Stimulated activated naive CD8-positive, alpha-beta T cell treated with anti-CD3 and anti-CD28 coated beads, Interleukin-15, amount 100 ng/mL, for 72 hours (primary cell): ENCODE data around the gene OSGIN1.
"Not testable (repeated sequence)": the region's sequence is repeated elsewhere in the genome, so short reads cannot be mapped to it uniquely, and the experiment has no call there.

ENCODE experiments used
- ATAC-seq: fragments of 150-1000 bp; cut with Tn5 transposase; 2 replicates; pipeline ENCODE4 v1.10.0; 2021; ENCODE audit warnings: mild to moderate bottlenecking, moderate library complexity
- DNase-seq, 2 donors: peaks; one replicate each; pipeline ENCODE4 v3.0.0; 2021 to 2022
- H3K27ac Mint-ChIP-seq, 2 donors: one replicate each; pipeline ENCODE4 v1.8.0; 2022; ENCODE audit warnings: mild to moderate bottlenecking in 2 of 2, mixed read lengths in 2 of 2, moderate library complexity in 2 of 2
- H3K27me3 Mint-ChIP-seq: one replicate; pipeline ENCODE4 v1.8.0; 2022; ENCODE audit warnings: mixed read lengths
- H3K4me1 Mint-ChIP-seq: one replicate; pipeline ENCODE4 v1.8.0; 2022; ENCODE audit warnings: mild to moderate bottlenecking, mixed read lengths
- H3K4me3 Mint-ChIP-seq, 2 donors: one replicate each; pipeline ENCODE4 v1.8.0; 2022; ENCODE audit warnings: mild to moderate bottlenecking in 2 of 2, mixed read lengths in 2 of 2, moderate library complexity in 1 of 2
- H3K9me3 Mint-ChIP-seq, 2 donors: one replicate each; pipeline ENCODE4 v1.8.0; 2022; ENCODE audit warnings: mixed read lengths in 2 of 2

OSGIN1 gene

GRCh38 chr16:83946154-83946780 is 6.8 kb upstream of the OSGIN1 start:
- Mint-ChIP-seq H3K27ac (no peak overlapping the region), H3K4me1 (no peaks in the 10 kb centered on the region), H3K9me3 (no peaks in the 10 kb centered on the region), H3K4me3 (no peak overlapping the region), H3K27me3 (no peaks in the 10 kb centered on the region)
- ATAC-seq (no peak), DNase-seq (no peak)

GRCh38 chr16:83946781-83947566 is 6.1 kb upstream of the OSGIN1 start:
- DNase-seq (no peak), ATAC-seq (no peak)
- Mint-ChIP-seq H3K4me1 (no peaks in the 10 kb centered on the region), H3K9me3 (no peaks in the 10 kb centered on the region), H3K27me3 (no peaks in the 10 kb centered on the region), H3K4me3 (no peak overlapping the region), H3K27ac (peak overlapping the region in 1 of 2 donors; percentile 37)

- Mint-ChIP-seq H3K4me1 (peaks cover 7% of the 10 kb centered on the region), H3K9me3 (no peaks in the 10 kb centered on the region), H3K27ac (no peak overlapping the region), H3K27me3 (no peaks in the 10 kb centered on the region), H3K4me3 (no peak overlapping the region)
- DNase-seq (no peak), ATAC-seq (no peak)
Observed at GRCh38 chr16:83947642-83948234, 5.3 kb upstream of the OSGIN1 start.

- Mint-ChIP-seq H3K4me3 (no peak overlapping the region), H3K27ac (no peak overlapping the region), H3K4me1 (peaks cover 21% of the 10 kb centered on the region), H3K9me3 (no peaks in the 10 kb centered on the region), H3K27me3 (peaks cover 6% of the 10 kb centered on the region)
- DNase-seq (no peak), ATAC-seq (no peak)
Observed at GRCh38 chr16:83948914-83949723, 3.9 kb upstream of the OSGIN1 start.

- Mint-ChIP-seq H3K27me3 (peaks cover 11% of the 10 kb centered on the region), H3K4me1 (peaks cover 26% of the 10 kb centered on the region), H3K27ac (no peak overlapping the region), H3K9me3 (no peaks in the 10 kb centered on the region), H3K4me3 (no peak overlapping the region)
- DNase-seq (no peak), ATAC-seq (no peak)
Observed at GRCh38 chr16:83949724-83950001, 3.4 kb upstream of the OSGIN1 start.

- peaks cover 26% of the 10 kb centered on the region for H3K4me1 Mint-ChIP-seq
- ATAC-seq, H3K9me3 Mint-ChIP-seq, DNase-seq, H3K27ac Mint-ChIP-seq, H3K4me3 Mint-ChIP-seq: not testable (repeated sequence)
- H3K27me3 Mint-ChIP-seq, result peaks cover 24% of the 10 kb centered on the region
Observed at GRCh38 chr16:83950862-83951399, 2.1 kb upstream of the OSGIN1 start.

GRCh38 chr16:83951544-83951943 is 1.5 kb upstream of the OSGIN1 start:
- no peak for ATAC-seq
- H3K4me1 Mint-ChIP-seq, result peaks cover 26% of the 10 kb centered on the region
- H3K4me3 Mint-ChIP-seq, result no peak overlapping the region
- no peak overlapping the region for H3K27ac Mint-ChIP-seq
- H3K27me3 Mint-ChIP-seq, result peaks cover 28% of the 10 kb centered on the region
- no peak for DNase-seq
- H3K9me3 Mint-ChIP-seq, result no peaks in the 10 kb centered on the region

- H3K27ac Mint-ChIP-seq, result no peak overlapping the region
- ATAC-seq (no peak), DNase-seq (no peak)
- H3K27me3 Mint-ChIP-seq, result peaks cover 28% of the 10 kb centered on the region
- H3K4me1 Mint-ChIP-seq, result peaks cover 32% of the 10 kb centered on the region
- no peaks in the 10 kb centered on the region for H3K9me3 Mint-ChIP-seq
- H3K4me3 Mint-ChIP-seq, result peak overlapping the region in 1 of 2 donors; percentile 88
Observed at GRCh38 chr16:83952587-83952939, 477 bp upstream of the OSGIN1 start.

GRCh38 chr16:83953796-83954576 is 946 bp downstream of the OSGIN1 start:
- peaks cover 32% of the 10 kb centered on the region for H3K4me1 Mint-ChIP-seq
- peak; percentile 42 for ATAC-seq

GRCh38 chr16:83954577-83955016 is 1.6 kb downstream of the OSGIN1 start:
- no peaks in the 10 kb centered on the region for H3K9me3 Mint-ChIP-seq
- H3K27me3 Mint-ChIP-seq, result peaks cover 28% of the 10 kb centered on the region
- no peak for ATAC-seq
- peaks cover 32% of the 10 kb centered on the region for H3K4me1 Mint-ChIP-seq
- H3K4me3 Mint-ChIP-seq, result peak overlapping the region in 1 of 2 donors; percentile 88
- DNase-seq, result no peak
- no peak overlapping the region for H3K27ac Mint-ChIP-seq

More at GRCh38 chr16:83953796-83954576, 946 bp downstream of the OSGIN1 start:
- H3K27me3 Mint-ChIP-seq, result peaks cover 28% of the 10 kb centered on the region
- peak in 1 of 2 donors; percentile 19 for DNase-seq
- peak overlapping the region in 1 of 2 donors; percentile 82 for H3K27ac Mint-ChIP-seq
- H3K4me3 Mint-ChIP-seq, result peak overlapping the region in 1 of 2 donors; percentile 88
- no peaks in the 10 kb centered on the region for H3K9me3 Mint-ChIP-seq

- Mint-ChIP-seq H3K27me3 (peaks cover 28% of the 10 kb centered on the region), H3K4me1 (peaks cover 32% of the 10 kb centered on the region), H3K9me3 (no peaks in the 10 kb centered on the region), H3K27ac (no peak overlapping the region), H3K4me3 (no peak overlapping the region)
- DNase-seq, result no peak
- no peak for ATAC-seq
Observed at GRCh38 chr16:83955218-83956130, 2.4 kb downstream of the OSGIN1 start.

GRCh38 chr16:83956336-83957289 is 3.6 kb downstream of the OSGIN1 start:
- Mint-ChIP-seq H3K27ac (no peak overlapping the region), H3K9me3 (no peaks in the 10 kb centered on the region), H3K27me3 (peaks cover 28% of the 10 kb centered on the region), H3K4me1 (peaks cover 32% of the 10 kb centered on the region), H3K4me3 (no peak overlapping the region)
- peak; percentile 75 to 77 for DNase-seq
- peak; percentile 52 for ATAC-seq

GRCh38 chr16:83957296-83957855 is 4.3 kb downstream of the OSGIN1 start:
- Mint-ChIP-seq H3K27me3 (peaks cover 28% of the 10 kb centered on the region), H3K9me3 (no peaks in the 10 kb centered on the region), H3K27ac (no peak overlapping the region), H3K4me1 (peaks cover 29% of the 10 kb centered on the region), H3K4me3 (no peak overlapping the region)
- DNase-seq, result no peak
- ATAC-seq, result no peak
